Activated CD4-positive, alpha-beta T cell treated with anti-CD3 and anti-CD28 coated beads, Interleukin-2, Interleukin-4, amounts not matched to agents 100 ng/mL and 50 ng/mL, durations not matched to agents 16 hours and 8 hours (primary cell): ENCODE data around the gene TRAF1.
"Not testable (repeated sequence)": the region's sequence is repeated elsewhere in the genome, so short reads cannot be mapped to it uniquely, and the experiment has no call there.

Source experiments
- DNase-seq: peaks from one replicate; pipeline ENCODE4 v3.0.0-alpha.2; 2020; ENCODE audit warnings: low spot score

Gene TRAF1, protein sequence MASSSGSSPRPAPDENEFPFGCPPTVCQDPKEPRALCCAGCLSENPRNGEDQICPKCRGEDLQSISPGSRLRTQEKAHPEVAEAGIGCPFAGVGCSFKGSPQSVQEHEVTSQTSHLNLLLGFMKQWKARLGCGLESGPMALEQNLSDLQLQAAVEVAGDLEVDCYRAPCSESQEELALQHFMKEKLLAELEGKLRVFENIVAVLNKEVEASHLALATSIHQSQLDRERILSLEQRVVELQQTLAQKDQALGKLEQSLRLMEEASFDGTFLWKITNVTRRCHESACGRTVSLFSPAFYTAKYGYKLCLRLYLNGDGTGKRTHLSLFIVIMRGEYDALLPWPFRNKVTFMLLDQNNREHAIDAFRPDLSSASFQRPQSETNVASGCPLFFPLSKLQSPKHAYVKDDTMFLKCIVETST

DNA sequence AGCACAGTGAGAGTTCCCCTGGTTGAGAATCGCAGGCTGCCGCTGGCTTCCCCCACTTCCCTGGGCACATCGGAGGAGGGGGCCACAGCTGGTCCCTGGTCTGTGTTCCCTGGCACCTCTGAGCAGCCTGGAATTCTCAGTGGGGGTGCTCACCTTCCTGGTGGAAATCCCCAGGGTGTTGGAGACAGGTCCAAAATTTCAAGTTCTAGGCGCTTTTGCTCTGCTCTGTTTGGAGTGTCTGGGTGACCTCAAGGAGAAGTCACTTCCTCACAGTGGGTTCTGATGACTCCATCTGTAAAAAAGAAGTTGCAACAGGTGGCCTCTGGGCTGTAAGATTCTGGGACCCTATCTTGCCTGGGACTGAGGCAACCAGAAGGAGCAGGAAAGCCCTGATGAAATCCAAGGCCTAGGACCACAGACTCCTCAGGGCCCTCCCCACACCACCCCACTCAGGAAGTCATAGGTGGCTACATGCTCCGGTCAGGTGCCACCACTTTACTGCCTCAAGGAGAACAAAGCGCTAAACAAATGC lies at the start of gene TRAF1:
Gene TRAF1 (minus strand): TSS at position 400 of the 532 bp plus-strand sequence. CDS start 721 bp downstream, outside the sequence.
- DNase-seq: peak; percentile 59

DNA sequence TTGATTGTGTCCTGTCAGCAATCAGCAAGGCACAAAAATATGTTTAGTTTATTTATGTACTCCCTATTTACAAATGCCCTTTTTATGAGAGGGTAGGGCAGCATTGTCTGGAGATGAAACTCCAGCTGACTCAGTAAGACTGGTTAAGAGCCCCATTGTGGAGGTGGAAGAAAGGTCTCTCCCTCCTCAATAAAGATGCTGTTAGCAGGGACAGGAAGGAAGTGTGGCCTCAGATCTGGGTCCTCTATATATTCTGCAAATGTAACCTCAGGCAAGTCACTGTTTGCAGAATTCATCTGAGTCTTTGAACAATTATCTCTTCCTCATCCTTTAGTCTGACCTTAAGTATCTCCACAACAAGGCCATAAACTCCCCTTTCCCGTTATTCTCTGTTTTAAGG lies 48.3 kb upstream of the TRAF1 start:
- no peak for DNase-seq

DNA sequence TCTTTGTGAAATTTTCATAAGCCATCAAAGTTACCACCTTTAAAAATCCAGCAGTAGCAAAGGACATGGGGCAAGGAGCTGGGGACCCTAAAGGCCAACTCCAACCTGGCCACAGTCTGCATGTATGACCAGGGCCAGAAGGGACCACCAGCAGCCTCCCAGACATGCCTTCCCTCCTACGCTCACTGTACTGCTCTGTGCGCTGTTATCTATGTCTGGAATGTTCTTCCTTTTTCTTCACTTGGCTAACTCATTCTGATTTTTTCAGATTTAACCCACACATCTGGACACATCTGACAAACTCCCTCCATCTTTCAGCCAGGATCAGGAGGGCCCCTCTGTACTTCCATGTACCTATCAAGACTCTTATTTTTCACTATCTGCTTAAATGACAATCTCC lies 47.6 kb upstream of the TRAF1 start:
- DNase-seq: no peak

DNA sequence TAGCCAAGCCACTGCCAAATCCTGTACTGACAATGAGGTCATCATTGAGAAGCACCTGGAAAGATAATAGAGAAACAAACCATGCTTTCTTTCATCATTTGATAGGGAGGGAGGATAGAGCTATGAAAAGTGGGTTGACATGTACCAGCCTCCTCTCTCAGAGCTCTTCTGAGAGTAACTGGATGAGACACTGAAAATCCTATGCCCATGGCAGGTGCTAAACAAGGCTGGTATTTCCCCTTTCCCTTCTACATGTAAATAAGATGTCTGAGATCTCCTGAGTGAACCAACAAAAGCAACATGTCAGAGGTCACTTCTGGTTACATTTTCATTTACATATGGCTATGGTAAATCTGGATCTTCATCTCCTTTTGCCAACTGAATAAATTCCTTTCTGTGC lies 45.3 kb upstream of the TRAF1 start:
- DNase-seq: no peak

DNA sequence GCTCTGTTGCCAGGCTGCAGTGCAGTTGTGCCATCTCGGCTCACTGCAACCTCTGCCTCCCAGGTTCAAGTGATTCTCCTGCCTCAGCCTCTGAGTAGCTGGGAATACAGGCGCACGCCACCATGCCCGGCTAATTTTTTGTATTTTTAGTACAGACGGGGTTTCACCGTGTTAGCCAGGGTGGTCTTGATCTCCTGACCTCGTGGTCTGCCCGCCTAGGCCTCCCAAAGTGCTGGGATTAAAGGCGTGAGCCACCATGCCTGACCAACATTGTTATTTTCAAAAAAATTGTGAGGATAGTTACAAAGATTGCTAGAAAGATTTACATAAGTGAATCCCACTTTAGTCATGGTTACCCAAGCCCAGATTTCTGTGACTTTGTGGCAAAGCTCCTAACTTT lies 44.9 kb upstream of the TRAF1 start:
- DNase-seq: not testable (repeated sequence)

DNA sequence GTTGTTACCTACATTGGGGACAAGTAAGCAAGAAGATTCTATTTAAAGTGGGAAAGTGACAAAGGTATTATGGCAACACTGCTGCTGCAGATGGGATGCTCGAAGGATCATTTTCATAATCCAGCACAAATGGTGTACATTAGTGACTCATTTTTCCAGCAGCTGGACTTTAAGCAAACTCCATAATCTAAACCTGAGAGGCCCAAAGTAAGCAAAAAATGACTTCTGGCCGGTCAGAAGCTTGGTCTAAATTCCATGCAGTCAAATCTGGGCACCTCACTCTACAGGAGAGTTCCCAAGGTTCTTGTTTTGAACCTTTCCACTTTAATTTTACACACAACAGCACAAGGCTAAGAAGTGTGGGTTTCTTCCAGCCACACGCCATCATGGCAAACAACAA lies 43.6 kb upstream of the TRAF1 start:
- DNase-seq: no peak

DNA sequence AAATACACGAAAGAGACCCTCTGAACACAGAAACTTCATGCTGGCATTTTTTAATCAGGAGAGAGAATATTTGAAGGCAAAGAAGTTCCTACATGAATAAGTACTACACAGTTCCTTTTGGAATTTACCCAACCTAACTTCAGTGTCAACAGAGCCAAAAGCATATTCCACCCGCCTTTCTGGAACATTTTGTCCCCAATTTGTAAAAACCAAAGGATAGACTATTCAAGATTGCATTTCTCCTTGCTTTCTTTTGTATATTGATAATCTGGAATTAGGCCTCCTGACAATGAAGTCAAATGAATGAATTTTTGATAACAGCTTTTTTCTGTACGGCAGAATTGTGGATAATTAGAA lies 39.4 kb upstream of the TRAF1 start:
- no peak for DNase-seq

DNA sequence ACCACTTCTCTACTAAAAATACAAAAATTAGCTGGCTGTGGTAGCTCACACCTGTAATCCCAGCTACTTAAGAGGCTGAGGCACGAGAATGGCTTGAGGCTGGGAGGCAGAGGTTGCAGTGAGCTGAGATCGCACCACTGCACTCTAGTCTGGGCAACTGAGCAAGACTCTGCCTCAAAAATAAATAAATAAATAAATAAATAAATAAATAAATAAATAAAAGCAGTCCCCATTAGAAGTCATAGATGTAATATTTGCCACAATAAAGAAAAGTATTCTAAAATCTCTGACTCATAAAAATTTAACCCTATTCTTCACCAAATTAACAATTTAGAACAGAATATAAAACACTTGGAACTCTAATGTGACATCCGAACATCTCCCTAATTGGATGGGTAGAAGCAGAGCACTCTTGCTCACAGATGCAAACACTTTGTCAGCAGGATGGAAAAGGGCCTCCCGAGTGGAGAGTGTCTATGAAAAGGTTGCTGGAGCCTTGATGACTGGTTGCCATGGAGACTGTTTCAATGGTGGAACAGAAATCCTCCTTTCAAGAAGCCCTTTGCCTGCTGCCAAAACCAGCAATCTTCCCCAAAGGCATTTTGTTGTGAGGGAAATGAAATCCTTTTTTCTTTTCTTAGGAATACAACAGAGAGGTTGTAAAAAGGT lies 38.9 kb upstream of the TRAF1 start:
- no peak for DNase-seq

DNA sequence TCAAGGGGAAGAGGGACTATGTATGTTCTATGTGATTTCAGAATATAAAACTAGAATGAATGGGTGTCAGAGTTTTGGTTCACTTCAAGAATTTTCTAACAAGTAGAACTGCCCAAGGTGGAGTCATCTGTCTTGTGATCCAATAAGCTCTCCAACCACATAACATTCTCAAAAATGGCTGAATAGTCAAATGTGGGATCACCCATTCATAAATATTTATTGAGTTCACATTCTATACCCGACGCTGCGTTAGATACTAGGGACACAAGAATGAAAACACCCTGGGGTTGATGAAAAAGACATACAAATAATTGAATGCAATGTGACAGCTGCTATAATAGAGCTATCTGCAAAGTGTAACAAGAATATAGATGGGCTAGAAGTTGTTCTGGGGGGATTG lies 35.3 kb upstream of the TRAF1 start:
- DNase-seq: no peak

DNA sequence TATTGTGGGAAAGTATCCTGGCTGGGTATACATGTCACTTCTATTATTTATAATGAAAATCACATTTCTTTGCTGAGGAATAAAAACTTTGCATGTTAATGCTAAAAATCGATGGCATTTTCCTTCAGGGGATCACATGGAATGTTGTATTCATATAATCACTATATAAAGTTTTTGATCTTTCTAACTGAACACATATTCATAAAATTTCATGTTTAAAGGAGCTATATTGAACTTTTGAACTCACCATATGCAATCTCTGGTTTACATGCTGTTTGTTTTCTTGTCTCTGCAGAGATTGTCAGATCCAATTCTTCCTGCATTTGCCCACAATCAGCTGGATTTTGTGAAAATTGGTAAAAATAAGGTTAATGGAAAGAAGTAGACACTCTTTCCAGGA lies 33.4 kb upstream of the TRAF1 start:
- DNase-seq: no peak

DNA sequence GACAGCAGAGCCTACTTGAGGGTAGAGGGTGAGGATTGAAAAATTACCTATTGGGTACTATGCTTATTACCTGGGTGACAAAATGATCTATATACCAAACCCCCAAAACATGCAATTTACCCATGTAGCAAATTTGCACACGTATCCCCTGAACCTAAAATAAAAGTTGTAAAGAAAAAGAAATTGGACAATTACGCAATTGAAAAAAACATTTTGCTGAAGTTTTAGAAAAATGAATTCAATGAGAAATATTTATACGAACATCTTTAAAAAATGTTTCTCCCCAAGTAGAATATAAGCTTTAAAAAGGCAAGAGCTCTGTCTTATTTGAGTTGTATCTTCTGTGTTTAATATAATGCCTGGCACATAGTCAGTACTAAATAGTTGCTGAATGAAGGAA lies 30.3 kb upstream of the TRAF1 start:
- DNase-seq: no peak

DNA sequence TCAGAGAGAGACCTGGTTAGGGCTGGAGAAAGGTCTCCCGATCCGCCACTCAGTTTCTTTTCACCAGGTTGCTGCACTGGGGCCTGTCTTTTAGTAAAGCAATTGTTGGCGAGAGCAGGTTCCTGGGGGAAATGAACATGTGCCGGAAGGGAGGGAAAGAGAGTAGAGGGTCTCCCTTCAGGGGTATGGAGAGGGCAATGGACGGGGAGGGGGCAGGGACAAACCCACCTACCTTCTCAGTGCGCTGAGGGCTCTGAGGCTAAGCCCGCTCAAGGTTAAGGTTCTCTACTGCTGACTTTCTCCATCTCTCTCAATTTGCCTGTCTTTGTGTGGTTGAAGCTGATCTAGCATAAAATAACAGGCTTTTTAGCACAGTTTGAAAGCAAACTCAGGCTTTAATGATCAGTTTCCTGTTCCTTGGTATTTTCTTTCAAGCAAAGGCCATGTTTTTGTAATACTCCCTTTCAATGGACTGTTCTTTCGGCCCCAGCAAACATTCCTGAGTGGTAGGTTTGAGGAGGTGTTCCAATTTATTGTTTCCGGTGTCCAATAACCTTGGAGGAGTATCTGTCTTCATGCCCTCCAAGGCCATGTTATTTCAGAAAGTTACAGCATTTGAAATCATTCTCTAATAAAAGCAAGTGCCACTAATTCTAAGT lies 25.5 kb upstream of the TRAF1 start:
- DNase-seq: no peak

DNA sequence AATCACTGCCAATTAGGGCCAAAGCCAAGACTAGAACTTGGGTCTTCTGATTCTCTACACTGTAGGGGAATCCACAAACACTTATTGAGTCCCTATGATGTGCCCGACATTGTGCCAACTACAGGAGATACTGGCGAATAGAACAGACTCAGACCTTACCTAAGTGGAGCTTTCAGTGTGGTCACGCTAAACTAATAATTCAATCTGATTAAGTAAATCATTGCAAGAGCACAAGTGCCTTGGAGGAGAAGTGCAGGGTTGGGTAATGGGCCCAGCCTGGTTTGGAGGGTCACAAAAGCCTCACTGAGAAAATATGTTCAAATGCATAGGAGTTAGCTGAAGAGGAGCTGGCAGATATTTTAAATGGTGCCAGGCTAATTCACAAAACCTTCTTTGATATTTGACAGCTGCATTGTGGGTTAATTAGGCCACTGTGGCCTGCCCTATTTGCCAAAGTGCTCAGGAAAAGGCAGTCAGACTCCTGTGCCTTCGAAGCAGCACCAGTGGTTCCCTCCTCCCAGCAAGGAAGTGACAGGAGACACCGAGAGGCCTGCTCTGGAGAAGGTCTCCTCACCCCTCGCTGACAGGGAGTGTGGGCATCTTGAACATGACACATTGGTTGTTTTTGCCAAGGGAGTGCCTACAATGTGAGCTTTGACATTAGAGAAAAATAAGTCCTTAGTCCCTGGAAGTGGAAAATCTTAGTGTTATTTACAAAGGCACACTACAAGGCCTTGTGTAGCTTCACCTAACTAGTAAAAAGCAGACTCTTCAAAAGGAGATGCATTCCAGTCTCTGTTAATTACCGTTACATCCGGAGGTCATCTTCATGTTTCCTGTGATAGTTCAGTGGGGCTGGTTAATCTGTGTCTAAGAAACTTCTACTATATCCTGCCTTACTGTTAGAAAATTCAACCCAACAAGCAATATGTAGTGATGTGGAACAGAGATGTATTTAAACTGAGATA lies 24.1 kb upstream of the TRAF1 start:
- DNase-seq: no peak

DNA sequence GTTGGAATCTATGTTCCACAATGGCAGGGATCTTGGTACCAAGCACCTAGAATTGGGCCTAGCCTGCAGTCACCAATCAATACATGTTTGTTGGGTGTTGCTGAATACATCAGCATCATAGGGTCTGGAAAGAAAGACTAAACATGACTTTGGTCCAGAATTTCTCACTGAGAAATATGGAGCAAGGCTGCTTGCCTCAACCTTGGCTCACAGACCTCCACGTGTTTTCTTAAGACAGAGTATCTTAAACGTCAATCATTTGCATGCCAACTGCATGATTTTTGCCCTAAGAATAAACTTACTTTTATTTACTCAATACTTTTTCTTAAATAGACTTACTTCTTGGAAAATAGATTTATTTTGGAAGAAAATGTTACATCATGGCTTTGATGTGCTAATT lies 22.7 kb upstream of the TRAF1 start:
- no peak for DNase-seq

DNA sequence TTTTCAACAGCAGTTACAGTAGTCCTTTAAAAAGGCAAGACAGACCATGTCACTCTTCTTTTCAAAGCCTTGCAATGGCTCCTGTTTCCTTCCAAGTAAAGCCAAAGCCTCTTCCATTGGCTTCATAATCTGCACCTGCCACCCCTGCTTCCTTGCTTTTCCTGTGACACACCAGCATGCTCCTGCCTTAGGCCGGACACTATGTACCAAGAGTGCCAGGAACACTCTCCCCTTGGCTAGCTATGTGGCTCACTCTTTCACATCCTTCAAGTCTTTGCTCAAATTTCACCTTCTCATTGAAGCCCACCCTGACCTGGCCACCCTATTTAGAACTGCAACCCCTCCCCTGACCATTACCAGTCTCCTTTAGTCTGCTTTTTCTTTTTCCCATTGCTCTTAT lies 22.2 kb upstream of the TRAF1 start:
- DNase-seq: no peak

DNA sequence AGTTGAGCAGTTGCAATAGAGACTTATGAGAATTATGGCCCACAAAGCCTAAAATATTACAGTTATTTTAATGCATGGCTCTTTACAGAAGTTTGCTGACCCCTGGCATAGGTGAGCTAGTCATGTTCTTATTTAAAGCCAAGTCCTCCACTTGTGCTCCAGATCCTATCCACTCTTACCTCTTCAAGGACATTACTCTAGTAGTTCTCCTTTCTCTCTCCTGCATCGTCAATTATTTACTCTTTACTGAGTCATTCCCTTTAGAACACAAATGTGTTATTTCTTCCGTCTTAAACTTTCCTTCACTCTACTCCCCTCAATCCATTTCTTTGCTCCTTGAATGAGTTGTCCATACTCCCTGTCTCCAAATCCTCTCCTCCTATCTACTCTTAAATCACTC lies 20.6 kb upstream of the TRAF1 start:
- DNase-seq: no peak

DNA sequence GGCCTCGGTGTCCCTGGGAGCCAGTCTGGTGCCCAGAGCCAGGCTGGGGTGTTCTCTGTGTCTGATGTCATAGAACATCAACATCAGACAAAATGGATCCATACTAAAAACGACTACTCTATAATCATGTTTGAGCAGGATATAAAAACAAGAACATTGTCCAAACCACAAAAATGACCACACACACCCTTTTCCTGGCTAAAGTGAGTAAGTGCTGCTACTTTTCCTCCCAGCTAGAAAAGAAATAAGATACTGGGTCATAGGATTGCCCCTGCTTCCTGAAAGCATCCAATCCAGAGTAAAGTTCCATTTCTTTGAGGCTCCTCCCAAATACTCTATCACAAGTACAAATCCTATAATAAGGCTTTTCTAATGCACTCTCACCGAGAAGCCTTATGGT lies 19.7 kb upstream of the TRAF1 start:
- DNase-seq: no peak

DNA sequence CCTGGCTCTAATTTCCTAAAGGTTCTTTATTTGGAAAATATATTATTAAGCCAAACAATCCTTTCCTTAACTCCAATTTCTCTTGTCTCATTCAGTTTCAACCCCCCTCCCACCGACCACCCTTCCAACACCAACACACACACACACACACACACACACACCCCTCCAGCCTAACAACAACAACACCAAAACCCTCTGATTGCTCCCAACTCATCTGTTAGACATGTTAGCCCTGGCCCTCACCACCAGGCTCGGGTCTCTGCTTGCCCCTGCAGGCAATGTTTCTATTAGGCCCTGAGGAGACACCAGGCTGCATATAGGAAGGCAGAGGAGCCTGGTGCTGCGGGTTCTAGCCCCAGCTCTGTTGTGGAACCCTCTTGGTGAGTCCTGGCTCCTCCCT lies 18.4 kb upstream of the TRAF1 start:
- no peak for DNase-seq

DNA sequence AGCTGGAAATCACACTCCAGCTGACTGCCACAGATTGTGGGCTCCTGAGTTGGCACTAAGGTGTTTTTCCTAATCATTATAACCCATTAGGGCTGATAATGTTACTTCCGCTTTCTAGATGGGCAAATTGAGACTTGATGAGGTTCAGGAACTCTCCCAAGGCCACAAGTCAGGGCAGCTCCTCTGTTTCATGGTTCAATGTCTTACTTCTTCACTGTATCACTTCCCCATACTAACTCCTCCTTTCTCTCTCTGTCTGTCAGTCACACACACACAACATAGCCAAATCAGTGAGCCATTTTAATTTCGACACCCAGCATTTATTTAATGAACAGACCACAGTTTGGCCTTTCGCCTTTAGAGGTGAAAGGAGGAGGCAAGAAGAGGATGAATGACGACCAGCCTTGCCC lies 17.8 kb upstream of the TRAF1 start:
- DNase-seq: no peak

DNA sequence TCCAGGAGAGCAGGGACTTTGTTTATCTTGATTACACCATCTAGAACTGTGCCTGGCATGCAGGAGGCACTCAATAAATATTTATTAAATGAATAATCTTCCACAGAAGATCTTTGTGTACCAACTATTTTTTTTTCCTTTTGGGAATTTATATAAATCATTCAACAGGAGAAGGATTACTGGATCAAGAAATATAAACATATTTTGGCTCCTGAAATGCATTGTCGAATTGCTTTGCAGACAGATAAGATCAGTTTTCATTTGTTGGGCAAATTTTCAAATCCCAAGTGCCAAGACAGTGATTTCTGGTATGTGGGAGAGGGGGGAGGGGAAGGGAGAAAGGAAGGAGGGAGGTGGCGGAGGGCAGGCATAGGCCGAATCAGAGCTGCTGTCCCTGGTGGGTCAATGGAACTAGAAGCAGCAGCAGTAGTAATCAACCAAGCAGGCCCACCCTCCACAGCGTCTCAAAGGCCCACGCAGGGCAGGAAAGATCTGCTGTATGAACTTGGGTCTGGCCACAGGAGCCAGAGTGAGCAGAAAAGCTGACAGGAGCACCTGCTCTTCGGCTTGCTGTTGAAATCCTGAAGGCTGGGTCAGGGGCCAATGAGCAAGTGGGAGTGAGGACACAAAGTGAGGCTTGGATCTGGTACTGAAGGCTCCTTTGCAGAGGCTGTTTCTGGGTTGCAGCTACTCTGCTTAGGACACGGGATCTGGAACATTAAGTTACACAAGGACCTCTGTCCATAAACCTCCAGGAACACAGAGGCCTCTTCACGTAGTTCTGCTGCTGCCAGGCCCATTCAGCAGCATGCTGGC lies 15.8 kb upstream of the TRAF1 start:
- no peak for DNase-seq
